ENCODE results near the gene TPMT. TPM values are rescaled to one million over a fixed set of nuclear protein-coding genes. Genes with fewer than 3 reads are reported as not detected.
A peak's percentile ranks its signal among the peaks of the same experiment; 100 is the strongest.
"Not testable (repeated sequence)": the region's sequence is repeated elsewhere in the genome, so short reads cannot be mapped to it uniquely, and the experiment has no call there.

TPMT gene
- total and polyA plus RNA-seq, 4 donors, result 14.5 to 17.9 (median 16.8) TPM

DNA sequence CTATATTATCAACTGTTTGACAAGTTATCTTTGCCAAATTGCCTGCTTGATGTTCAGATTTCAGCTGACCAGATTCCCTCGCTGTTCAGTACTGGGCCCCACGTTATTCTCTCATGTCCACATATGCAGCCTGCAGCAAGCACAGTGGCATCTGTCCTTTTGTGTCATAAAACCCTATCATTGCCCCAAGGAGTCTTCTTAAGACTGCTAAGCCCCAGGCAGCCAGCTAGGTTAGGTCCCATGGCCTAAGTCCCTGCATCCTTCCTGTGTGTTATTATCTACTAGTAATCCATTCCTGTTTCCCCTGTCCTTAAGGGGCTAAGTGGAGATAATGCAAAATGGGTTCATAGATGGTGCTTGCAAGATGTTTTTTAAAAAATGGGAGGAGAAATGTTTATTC, 7.5 kb upstream of the TPMT start:
- Histone ChIP-seq H3K36me3 (ENCODE audit: control insufficient read depth, insufficient read depth, low read length) (peaks cover 40% of the 10 kb centered on the region), H3K27me3 (ENCODE audit: control insufficient read depth, insufficient read depth, low read length) (no peaks in the 10 kb centered on the region), H3K9me3 (ENCODE audit: control insufficient read depth, insufficient read depth, low read length) (no peaks in the 10 kb centered on the region), H3K4me3 (ENCODE audit: low read depth, low read length) (no peak overlapping the region), H3K4me1 (ENCODE audit: control insufficient read depth, insufficient read depth, low read length) (no peaks in the 10 kb centered on the region), H3K27ac (ENCODE audit: low read depth, low read length) (no peak overlapping the region)
- 87% methylated on average over 2 of the region's 2 CpGs for WGBS (ENCODE audit: insufficient coverage)
- DNase-seq (ENCODE audit: low read depth in 4 of 6, low spot score in 6 of 6), result no peak

DNA sequence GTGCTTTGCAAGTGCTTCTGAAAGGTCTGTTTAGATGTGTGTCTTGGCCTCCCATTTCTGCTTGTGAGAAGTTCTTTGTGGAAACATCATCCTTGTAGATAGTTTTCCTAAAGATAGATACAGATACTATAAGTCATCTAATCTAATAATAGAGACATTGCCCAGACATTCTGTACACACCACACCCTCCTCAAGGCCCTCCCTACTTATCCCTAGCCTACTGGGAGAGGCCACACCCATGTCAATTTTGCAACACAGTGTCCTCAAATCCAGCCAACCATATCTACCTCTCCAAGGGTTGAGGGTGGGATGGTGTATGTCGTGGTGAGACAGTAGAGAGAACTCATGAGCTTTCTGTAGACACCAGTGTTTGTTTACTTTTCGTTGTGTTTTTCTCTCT, 6.6 kb upstream of the TPMT start:
- Histone ChIP-seq H3K4me1 (ENCODE audit: control insufficient read depth, insufficient read depth, low read length) (no peaks in the 10 kb centered on the region), H3K36me3 (ENCODE audit: control insufficient read depth, insufficient read depth, low read length) (peaks cover 35% of the 10 kb centered on the region), H3K27ac (ENCODE audit: low read depth, low read length) (no peak overlapping the region), H3K9me3 (ENCODE audit: control insufficient read depth, insufficient read depth, low read length) (no peaks in the 10 kb centered on the region), H3K4me3 (ENCODE audit: low read depth, low read length) (no peak overlapping the region), H3K27me3 (ENCODE audit: control insufficient read depth, insufficient read depth, low read length) (no peaks in the 10 kb centered on the region)
- WGBS (ENCODE audit: insufficient coverage), result no CpG with 5 or more reads among the region's 2 CpGs
- no peak for DNase-seq (ENCODE audit: low read depth in 4 of 6, low spot score in 6 of 6)

DNA sequence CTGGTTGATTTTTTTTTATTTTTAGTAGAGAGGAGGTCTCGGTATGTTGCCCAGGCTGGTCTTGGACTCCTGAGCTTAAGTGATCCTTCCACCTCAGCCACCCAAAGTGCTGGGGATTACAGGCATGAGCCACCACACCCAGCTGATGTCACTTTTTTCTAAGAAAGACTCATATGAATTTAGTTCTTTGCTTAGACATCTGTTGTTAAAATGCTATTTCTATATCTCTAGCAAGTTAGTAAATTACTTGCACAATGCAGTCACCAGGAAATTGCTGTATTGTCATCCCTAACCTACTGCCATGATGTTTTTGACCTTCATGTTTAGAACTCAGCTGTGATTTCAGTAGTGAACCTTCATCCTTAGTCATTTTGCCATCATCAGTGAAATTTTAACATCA, 6.0 kb upstream of the TPMT start:
- Histone ChIP-seq H3K9me3 (ENCODE audit: control insufficient read depth, insufficient read depth, low read length) (no peaks in the 10 kb centered on the region), H3K27ac (ENCODE audit: low read depth, low read length) (no peak overlapping the region), H3K36me3 (ENCODE audit: control insufficient read depth, insufficient read depth, low read length) (peaks cover 35% of the 10 kb centered on the region), H3K27me3 (ENCODE audit: control insufficient read depth, insufficient read depth, low read length) (no peaks in the 10 kb centered on the region), H3K4me3 (ENCODE audit: low read depth, low read length) (no peak overlapping the region), H3K4me1 (ENCODE audit: control insufficient read depth, insufficient read depth, low read length) (peaks cover 4% of the 10 kb centered on the region)
- DNase-seq (ENCODE audit: low read depth in 4 of 6, low spot score in 6 of 6), result no peak
- no CpG with 5 or more reads among the region's 1 CpG for WGBS (ENCODE audit: insufficient coverage)

DNA sequence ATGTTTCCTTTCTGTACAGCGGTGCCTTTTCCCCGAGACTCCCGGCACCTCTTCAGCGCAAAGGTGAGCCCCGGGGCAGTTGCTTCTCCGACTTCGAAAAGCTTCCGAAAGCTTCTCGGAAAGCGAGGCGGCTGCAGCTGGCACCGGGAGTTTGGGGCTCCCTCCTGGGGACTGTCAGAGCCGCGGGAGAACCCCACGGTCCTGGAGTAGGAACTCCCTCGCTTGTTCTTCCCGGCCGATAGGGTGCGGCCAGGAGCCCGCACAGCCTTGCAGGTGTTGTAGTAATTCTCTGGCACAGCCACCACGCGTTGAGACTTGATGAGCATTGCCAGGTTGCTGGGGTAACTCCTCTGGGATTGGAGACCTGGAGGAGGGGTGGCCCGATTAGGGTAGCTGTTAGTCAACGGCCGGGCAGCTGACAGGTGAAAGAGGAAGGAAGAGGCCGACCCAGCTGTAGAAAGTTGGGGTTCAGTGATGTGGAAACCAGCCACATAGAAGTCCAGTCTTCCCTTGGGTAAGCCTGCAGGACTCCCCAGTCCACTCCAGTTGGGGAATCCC, 1.1 kb upstream of the TPMT start:
- Histone ChIP-seq H3K27ac (ENCODE audit: low read depth, low read length) (peak overlapping the region; percentile 72), H3K4me1 (ENCODE audit: control insufficient read depth, insufficient read depth, low read length) (peaks cover 8% of the 10 kb centered on the region), H3K36me3 (ENCODE audit: control insufficient read depth, insufficient read depth, low read length) (peaks cover 4% of the 10 kb centered on the region), H3K27me3 (ENCODE audit: control insufficient read depth, insufficient read depth, low read length) (no peaks in the 10 kb centered on the region), H3K4me3 (ENCODE audit: low read depth, low read length) (peak overlapping the region; percentile 96), H3K9me3 (ENCODE audit: control insufficient read depth, insufficient read depth, low read length) (no peaks in the 10 kb centered on the region)
- DNase-seq (ENCODE audit: low read depth in 4 of 6, low spot score in 6 of 6), result peak in 2 of 6 donors; percentile 51 to 59
- WGBS (ENCODE audit: insufficient coverage), result under 1% methylated on average over 26 of the region's 26 CpGs

DNA sequence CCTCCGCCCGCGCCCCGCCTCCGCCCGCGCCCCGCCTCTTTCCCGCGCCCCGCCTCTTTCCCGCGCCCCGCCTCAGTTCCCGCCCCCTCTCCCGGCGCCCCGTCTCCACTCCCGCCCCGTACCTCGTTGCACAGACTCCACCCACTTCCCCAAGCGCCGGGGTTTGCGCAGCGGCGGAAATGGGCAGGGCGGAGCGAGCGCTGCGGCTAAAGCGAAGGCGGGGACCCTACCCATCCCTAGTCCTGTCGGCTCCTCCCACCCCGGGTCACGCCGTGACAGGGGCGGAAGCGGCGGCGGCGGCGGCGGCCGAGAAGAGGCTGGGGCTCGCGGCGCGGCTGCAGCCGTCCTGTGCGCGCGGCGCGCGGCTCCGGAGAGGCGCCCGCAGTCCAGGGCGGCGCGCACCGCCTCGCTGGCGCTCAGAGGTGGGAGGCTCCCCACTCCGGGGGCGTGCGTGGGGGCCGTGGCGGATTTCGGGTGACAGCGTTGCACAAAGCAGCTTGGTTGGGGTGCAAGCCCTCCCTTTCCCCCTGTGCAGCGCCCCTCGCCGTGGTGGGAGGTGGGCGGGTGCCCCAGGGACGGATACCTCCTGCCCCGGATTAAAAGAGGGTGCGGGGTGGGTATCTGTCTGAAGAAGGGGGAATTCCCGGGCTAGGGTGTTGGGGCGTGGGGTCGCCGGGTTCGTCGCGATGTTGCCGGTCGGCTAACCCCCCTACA, 430 bp upstream of the TPMT start, which contains the start of gene KDM1B:
Gene KDM1B (plus strand): TSS at position 273 of the 714 bp plus-strand sequence. CDS start 4,474 bp downstream, outside the sequence.
- no peaks in the 10 kb centered on the region for H3K27me3 ChIP-seq (ENCODE audit: control insufficient read depth, insufficient read depth, low read length)
- no peaks in the 10 kb centered on the region for H3K9me3 ChIP-seq (ENCODE audit: control insufficient read depth, insufficient read depth, low read length)
- WGBS (ENCODE audit: insufficient coverage), result under 1% methylated on average over 71 of the region's 87 CpGs
- peak; percentile 82 to 99 (median 94) for DNase-seq (ENCODE audit: low read depth in 4 of 6, low spot score in 6 of 6)
- peaks cover 2% of the 10 kb centered on the region for H3K36me3 ChIP-seq (ENCODE audit: control insufficient read depth, insufficient read depth, low read length)
- H3K27ac ChIP-seq (ENCODE audit: low read depth, low read length), result peak within 1 kb of the TSS; percentile 84
- peaks cover 8% of the 10 kb centered on the region for H3K4me1 ChIP-seq (ENCODE audit: control insufficient read depth, insufficient read depth, low read length)
- peak within 1 kb of the TSS; percentile 96 for H3K4me3 ChIP-seq (ENCODE audit: low read depth, low read length)

DNA sequence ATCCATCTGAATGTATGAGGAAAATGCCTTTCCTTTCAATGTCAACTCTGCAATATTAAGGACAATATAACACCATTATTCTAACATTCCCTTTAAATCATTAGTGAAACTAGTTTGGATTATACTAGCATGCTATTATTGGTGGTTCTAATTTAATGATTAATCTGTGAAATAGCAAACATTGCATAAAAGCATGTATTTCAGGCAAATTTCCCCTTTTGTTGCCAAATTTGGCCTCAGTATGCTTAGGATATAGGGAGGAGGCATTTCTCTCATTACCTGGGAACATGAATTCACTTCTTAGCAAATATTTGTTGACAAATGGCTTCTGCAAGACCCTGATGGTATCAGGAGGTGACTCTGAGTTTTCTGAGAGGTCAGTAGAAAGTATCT, 1.6 kb downstream of the TPMT start:
- Histone ChIP-seq H3K27ac (ENCODE audit: low read depth, low read length) (no peak overlapping the region), H3K9me3 (ENCODE audit: control insufficient read depth, insufficient read depth, low read length) (no peaks in the 10 kb centered on the region), H3K4me3 (ENCODE audit: low read depth, low read length) (no peak overlapping the region), H3K36me3 (ENCODE audit: control insufficient read depth, insufficient read depth, low read length) (no peaks in the 10 kb centered on the region), H3K4me1 (ENCODE audit: control insufficient read depth, insufficient read depth, low read length) (peaks cover 8% of the 10 kb centered on the region), H3K27me3 (ENCODE audit: control insufficient read depth, insufficient read depth, low read length) (no peaks in the 10 kb centered on the region)
- DNase-seq (ENCODE audit: low read depth in 4 of 6, low spot score in 6 of 6), result no peak

DNA sequence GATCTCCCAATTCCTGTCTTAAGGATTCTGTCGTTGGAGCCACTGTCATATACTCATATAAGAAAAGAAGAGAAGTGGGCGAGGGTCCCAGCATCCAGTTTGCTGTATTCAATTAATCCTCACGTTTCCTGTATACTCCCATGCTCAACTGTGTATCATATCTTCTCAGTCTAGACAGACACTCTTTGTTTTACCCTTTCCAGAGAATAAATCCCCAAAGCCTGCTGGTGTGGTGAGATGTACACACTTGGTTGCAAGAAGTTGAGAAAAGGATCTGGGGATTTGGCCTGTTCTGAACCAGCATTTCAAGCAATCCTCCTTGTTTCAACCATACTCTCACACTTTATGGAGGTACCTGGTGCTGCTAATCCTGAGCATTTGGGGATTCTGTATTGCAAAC, 3.1 kb downstream of the TPMT start:
- Histone ChIP-seq H3K4me3 (ENCODE audit: low read depth, low read length) (no peak overlapping the region), H3K27ac (ENCODE audit: low read depth, low read length) (no peak overlapping the region), H3K36me3 (ENCODE audit: control insufficient read depth, insufficient read depth, low read length) (no peaks in the 10 kb centered on the region), H3K9me3 (ENCODE audit: control insufficient read depth, insufficient read depth, low read length) (no peaks in the 10 kb centered on the region), H3K27me3 (ENCODE audit: control insufficient read depth, insufficient read depth, low read length) (no peaks in the 10 kb centered on the region), H3K4me1 (ENCODE audit: control insufficient read depth, insufficient read depth, low read length) (peaks cover 8% of the 10 kb centered on the region)
- DNase-seq (ENCODE audit: low read depth in 4 of 6, low spot score in 6 of 6), result no peak
- WGBS (ENCODE audit: insufficient coverage), result no CpG with 5 or more reads among the region's 3 CpGs

DNA sequence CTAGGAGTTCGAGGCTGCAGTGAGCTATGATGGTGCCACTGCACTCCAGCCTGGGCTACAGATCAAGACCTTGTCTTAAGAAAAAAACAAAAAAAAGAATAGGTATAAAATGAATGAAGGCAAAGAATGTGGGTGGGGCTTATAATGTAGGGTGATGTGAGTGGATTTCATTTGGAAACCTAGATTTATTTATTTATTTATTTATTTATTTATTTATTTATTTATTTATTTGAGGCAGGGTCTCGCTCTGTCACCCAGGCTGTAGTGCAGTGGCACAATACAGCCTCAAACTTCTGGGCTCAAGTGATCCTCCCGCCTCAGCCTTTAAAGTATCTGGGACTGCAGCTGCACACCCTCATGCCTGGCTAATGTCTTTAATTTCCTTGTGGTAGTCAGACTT, 3.5 kb downstream of the TPMT start:
- not testable (repeated sequence) for H3K4me1 ChIP-seq (ENCODE audit: control insufficient read depth, insufficient read depth, low read length); H3K27ac ChIP-seq (ENCODE audit: low read depth, low read length); H3K9me3 ChIP-seq (ENCODE audit: control insufficient read depth, insufficient read depth, low read length); H3K27me3 ChIP-seq (ENCODE audit: control insufficient read depth, insufficient read depth, low read length); H3K36me3 ChIP-seq (ENCODE audit: control insufficient read depth, insufficient read depth, low read length); DNase-seq (ENCODE audit: low read depth in 4 of 6, low spot score in 6 of 6); H3K4me3 ChIP-seq (ENCODE audit: low read depth, low read length)
- WGBS (ENCODE audit: insufficient coverage), result 100% methylated on average over 2 of the region's 3 CpGs

DNA sequence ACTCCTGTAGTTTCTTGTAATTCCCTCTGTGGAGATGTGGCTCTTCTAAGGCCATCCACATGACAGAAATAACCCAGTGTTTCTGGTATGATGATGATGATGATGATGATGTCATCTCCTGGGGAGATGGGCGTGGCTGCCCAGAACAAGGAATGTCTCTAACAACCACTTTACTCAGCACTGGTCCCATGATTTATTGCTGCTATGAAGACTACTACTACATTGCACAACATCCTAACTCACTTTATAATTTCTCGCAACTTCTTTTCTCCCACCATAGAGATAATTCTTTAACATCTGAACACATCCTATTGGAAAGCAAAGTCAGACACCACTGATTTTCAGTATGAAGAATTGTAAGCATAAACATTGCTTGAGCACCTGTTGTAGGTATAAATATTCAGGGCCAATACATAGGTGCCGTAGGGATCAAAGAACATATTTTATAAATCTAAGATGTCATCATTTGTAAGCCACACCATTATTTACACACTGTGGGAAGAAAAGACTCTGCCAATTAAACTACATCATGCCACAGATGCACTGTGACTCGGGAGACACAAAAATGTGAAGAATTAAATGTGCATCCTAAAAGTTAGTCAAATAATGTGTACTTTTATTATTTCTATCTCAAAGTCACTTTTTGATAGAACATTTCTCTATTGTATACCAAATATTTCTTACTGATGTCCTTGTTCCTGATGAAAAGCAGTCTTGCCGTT, 6.4 kb downstream of the TPMT start:
- Histone ChIP-seq H3K9me3 (ENCODE audit: control insufficient read depth, insufficient read depth, low read length) (no peaks in the 10 kb centered on the region), H3K27ac (ENCODE audit: low read depth, low read length) (no peak overlapping the region), H3K4me1 (ENCODE audit: control insufficient read depth, insufficient read depth, low read length) (no peaks in the 10 kb centered on the region), H3K27me3 (ENCODE audit: control insufficient read depth, insufficient read depth, low read length) (no peaks in the 10 kb centered on the region), H3K4me3 (ENCODE audit: low read depth, low read length) (no peak overlapping the region), H3K36me3 (ENCODE audit: control insufficient read depth, insufficient read depth, low read length) (no peaks in the 10 kb centered on the region)
- DNase-seq (ENCODE audit: low read depth in 4 of 6, low spot score in 6 of 6), result no peak
- WGBS (ENCODE audit: insufficient coverage), result 83% methylated on average over 1 of the region's 5 CpGs

DNA sequence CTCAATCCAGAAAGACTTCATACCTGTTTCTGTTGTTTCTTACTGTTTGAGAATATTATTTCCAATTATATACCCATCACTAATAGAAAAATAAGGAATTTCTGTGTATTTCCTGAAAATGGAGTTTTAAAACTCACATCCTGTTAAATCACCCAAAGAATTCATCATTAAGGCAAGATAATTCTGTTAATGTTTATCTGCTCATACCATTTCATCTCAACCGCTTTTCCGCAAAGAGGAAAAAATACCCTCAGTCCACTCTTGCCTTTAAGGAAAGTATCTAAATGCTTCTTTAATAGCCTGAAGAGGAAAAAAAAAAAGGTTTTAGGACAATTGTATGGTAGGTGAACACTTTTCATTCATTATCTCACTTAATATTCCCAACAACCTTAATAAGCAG, 7.3 kb downstream of the TPMT start:
- H3K4me1 ChIP-seq (ENCODE audit: control insufficient read depth, insufficient read depth, low read length), result no peaks in the 10 kb centered on the region
- H3K4me3 ChIP-seq (ENCODE audit: low read depth, low read length), result no peak overlapping the region
- H3K27me3 ChIP-seq (ENCODE audit: control insufficient read depth, insufficient read depth, low read length), result no peaks in the 10 kb centered on the region
- DNase-seq (ENCODE audit: low read depth in 4 of 6, low spot score in 6 of 6), result no peak
- no CpG with 5 or more reads among the region's 2 CpGs for WGBS (ENCODE audit: insufficient coverage)
- no peak overlapping the region for H3K27ac ChIP-seq (ENCODE audit: low read depth, low read length)
- H3K36me3 ChIP-seq (ENCODE audit: control insufficient read depth, insufficient read depth, low read length), result no peaks in the 10 kb centered on the region
- H3K9me3 ChIP-seq (ENCODE audit: control insufficient read depth, insufficient read depth, low read length), result no peaks in the 10 kb centered on the region

All from spinal cord (tissue), 10 donors.